Stimulated activated CD4-positive, alpha-beta T cell treated with anti-CD3 and anti-CD28 coated beads, Interleukin-4, amount 100 ng/mL, for 4 hours (primary cell): ENCODE measurements around the gene PCDH9.

Experiments used
- DNase-seq, 2 experiments: peaks; one replicate each; pipeline ENCODE4 v3.0.0-alpha.2; 2020

PCDH9 gene

DNA sequence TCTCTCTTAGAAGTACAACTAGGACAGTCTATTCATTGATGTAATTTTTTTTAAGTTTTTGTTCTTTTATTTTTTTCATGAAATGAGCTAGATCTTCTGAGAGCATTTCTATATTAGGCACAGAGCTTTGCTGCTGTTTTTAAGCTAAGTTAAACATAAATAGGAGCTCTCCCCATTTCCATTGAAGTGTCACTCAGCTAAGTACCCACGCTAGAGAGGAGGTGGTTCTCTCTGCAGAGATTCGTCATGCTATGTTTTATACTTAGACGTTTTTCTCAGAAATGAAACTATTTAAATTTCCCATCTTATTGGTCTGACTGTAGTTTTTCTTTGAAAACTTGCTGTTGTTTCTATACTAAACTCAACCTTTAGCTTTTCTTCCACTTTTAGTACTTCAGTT is 271.5 kb downstream of the PCDH9 start:
- no peak for DNase-seq

DNA sequence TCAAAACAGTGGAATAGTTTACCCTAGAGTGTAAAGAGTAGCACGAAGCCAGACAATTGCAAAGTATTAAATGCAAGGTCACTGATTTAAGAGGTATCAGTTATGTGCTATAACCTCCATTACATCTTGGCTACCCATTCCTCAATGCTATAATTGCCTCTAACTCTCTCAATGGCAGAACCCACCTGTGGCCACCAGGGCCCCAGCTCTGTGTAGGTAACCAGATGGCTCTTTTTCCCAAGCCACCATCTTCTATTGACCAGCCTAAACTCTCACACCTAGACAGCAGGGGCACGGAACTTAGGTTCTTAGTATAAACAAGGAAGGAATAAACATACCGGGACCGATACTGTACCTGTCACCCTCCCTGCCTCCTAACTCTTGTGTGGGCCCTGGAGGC is 277.6 kb downstream of the PCDH9 start:
- DNase-seq = no peak

DNA sequence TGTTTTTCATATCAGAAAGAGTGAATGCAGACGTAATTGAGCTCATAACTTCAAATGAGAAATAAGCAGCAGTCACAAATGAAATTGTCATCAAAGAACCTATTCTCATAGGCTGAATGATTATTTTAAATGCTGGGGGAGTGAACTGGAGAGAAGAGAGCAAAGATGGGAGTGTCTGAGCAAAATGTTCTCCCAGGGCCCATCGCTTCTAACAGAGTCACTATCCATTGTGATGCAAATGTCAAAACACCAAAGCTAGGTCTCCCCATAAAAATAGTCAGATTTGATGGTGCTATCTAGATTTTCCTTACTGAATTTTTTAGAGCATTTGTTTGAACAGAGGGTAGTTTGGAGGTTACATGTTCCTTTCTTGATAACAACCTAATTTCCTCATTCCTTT is 278.7 kb downstream of the PCDH9 start:
- DNase-seq = no peak

DNA sequence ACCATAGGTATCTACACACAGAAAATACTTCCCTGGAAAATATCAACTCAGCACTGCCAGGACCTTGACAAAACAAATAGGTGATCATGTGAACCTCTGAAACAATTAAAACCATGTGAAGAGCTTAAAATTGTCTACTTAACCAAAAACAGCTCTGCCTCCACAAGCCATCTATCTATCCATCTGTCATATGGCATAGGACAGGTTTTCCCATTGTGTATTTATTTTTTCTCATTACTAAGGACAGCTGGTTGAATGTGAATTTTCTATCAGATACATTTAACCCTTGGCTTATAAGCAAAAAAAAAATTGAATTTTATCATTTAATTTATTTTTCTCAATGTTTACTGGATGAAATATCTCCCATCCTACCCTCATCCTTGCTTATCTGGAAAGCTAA is 279.5 kb downstream of the PCDH9 start:
- DNase-seq = no peak

DNA sequence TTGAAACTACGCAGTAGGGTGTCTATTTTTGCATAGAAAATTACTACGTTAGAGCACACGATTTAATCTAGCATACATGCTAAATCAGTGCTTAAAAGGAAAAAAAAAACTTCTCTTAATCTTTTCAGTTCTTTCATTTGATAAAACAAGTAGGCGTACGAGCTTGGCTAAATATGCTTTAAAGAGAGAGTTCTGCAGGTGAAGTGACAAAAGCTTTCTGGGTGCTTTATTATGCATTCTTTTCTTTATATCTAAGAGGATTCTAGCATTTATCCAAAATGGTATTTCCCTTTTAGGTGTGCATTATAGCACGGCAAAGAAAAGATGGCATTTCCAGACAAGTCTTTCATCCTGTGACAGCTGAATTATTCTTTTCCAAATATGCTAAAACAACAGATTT is 281.2 kb downstream of the PCDH9 start:
- DNase-seq = no peak

DNA sequence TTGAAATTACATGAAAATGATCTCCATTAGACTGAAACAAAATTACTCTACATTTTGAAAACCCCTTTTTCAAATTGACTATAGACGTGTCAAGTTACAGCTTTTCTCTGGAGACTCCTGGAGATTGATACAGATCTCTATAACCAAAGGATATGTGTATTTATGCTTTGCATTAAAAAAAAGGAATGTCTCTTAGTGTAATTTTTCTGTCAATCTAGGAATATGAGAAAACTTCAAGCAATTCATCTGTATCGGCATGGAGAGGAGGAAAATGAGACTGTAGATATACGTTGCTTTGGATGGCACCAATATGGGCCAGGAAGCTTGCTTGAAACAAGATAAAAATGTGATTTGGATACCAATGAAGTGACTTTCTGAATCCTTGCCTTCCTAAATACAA is 286.6 kb downstream of the PCDH9 start:
- no peak for DNase-seq

DNA sequence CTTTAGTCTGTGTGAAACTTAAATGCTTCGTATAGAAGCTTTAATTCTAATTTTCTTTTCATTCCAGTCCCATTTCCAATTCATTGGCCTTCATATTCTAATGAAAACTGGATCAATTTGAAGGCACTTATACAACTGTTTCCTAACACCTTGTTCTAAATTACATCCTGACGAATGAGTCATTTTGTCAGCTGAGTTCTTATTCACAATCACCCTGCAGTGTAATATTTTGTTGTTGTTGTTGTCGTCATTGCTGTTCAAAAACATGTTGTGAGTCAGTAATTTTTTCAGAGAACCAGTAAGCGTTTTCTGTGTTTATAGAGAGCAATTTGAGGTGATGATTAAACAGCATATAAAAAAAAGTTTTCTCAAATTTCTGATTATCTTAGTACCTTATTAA is 290.0 kb downstream of the PCDH9 start:
- DNase-seq = no peak

DNA sequence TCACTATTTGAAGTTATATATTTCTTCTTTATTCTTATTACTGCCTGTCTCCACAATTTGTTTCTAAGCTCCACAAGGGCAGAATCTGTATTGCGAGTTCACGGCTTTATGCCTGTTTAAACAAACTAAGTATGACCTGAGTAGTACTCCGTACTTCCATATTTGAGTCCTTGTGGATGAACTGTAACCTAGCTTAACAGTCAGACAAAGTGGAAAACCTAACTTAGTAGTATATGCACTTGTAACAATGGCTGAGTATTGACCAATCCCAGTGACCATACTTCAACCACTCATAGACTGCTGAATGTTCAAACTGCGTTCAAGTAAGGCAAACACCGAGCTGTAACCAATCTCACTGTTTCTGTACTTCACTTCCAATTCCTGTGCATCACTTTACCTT is 292.7 kb downstream of the PCDH9 start:
- no peak for DNase-seq

DNA sequence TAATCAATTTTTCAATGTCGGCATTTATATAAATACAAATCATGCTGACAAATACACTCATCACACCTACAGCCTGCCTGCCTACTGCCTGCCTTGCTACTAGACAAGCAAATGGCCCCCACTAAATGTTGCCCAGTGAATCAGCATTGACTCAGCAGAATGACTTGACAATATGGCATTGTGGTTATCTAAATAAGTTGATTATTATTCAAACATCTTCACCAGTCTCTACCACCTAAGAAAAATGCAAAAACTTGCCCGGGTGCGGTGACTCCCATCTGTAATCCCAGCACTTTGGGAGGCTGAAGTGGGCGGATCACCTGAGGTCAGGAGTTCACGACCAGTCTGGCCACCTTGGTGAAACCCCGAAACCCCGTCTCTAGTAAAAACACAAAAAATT is 296.1 kb downstream of the PCDH9 start:
- DNase-seq = no peak

DNA sequence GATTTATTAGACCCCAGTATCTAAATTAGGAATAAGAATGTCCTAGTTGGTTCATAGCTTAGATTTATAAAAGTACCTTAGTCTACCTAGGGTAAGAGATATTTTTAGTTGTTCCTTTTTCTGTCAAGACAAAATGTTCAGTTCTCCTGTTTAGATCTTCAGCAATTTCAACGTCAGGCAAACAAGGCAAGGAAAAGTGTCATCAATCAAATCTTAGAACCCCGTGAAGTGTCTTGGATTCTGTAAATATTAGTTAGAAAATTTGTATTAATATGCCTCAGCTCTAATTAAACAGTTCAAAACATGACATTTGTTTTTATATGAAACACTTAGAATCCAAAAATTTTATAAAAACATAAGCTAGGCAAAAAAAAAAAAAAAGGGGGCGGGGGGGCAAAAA is 296.6 kb downstream of the PCDH9 start:
- DNase-seq = no peak

DNA sequence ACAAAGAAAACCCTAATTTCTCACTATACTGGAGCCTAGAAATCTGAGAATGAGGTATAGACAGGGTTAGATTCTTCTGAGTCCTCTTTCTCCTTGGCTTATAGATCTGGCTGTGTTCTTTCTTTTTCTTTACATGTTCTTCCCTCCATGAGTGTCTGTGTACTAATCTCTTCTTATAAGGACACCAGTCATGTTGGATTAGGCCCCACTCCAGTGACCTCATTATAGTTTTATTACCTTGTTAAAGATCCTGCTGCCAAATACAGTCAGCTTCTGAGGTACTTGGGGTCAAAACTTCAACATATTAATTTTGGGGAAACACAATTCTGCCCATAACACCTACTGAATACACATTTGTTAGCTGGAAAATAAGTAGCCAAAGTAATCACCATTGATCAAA is 302.6 kb downstream of the PCDH9 start:
- no peak for DNase-seq

DNA sequence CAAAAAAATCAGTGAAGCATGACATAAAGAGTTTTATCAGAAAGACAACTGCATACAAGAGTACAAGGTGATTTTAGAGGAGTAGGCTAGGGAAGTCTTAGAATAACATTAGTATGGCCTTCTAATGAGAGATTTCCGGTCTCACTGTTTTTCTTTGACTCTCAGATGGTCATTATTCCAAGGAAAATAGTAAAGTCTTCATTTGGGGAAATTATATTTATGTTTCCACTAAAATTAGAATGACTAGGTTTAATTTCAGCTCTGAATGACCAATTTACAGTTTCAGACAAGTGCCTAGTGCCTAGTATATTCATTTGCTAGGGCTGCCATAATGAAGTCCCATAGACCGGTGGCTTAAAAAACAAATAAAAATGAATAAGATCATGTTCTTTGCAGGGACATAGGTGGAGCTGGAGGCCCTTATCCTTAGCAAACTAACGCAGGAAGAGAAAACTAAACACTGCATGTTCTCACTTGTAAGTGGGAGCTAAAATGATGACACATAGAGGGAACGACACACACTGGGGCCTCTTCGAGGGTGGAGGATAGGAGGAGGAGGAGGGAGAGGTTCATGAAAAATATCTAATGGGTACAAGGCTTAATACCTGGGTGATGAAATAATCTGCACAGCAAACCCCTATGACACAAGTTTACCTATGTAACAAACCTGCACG is 303.1 kb downstream of the PCDH9 start:
- no peak for DNase-seq

DNA sequence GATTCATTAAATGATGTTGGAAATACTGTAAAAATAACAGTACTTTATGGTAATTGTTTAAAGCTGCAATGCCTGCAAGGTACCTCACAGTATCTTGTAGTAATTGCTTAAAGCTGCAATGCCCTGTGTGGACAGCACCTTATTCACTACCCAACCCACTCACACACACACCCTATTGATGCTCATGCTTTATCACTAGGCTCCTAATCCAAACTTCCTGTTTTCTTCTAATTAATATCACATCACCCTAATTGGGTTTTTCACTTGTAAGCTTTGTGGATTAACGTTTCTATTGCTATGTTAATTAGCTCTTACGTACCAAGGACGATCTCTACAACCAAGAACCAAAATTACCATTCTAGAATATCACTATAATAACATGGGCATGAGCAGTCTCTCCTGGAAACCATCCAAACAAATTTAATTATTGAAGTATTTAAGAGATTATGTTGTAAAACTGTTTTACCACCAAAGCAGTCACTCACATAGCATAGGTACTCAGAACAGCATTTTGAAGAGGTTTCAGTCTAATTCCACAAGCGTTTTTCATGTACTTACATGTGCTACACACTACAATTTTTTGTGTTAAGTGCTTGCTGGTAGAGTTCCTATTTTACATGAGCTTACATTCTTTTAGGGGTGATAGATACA is 303.8 kb downstream of the PCDH9 start:
- DNase-seq = no peak

DNA sequence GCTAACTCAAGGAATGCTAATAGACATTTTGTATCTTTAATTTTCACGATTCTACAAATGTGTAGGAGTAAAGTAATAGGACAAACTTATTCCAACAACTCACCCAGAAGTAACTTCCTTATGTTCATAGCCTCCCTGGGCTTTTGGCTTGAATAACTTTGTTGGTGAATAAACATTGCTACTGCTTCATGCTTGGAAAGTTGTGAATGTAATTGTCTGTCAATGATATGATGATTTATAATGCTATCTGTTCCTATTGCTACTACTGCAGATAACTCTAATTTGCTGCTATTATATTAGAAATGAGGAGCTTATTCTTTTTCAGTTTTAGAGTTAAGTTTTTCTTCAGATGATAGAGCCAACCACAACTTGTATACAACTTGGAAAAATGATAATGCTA is 307.7 kb downstream of the PCDH9 start:
- no peak for DNase-seq

DNA sequence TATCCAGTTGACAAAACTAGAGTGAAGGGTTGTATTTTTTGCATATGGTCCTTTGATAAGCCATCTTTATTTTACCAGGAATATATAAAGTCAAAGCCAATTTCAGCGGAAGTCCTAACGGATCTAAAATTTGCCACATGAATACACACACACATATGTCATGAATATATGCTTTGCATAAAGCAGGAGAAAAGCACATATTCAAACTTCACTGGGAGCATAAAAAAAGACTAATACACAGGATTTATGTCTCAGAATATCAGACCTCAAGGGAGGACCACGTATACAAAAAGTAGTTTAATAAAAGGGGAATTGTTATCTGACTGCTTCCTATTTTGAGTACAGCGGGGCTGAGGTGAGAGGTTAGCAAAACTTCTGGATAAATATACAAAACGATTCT is 308.7 kb downstream of the PCDH9 start:
- DNase-seq = no peak

DNA sequence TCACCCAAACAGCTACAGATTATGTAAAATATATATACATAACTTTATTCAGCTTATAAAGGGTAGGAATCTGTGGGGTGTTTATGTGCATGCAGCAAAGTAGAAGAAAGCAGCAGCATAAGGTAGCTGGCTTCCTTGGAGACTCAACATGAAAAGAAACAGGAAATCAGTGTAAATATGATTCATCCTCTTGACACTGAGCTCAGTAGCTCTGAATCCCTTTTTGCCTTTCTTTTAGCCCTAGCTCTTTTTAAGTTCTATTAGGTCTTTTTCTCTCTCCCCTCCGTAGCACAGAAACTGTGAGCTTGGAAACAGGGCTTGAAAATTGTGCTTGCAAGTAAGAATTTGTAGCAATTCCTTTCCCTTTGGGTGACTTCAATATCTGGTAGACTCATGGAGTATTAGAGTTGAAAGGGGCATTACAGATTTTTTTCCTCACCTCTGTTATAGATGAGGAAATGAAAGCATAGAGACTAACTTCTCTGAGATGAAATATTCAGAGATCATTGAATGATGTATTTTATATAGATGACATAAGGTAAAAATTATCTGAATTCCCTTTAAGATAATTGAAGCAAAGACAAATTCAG is 314.4 kb downstream of the PCDH9 start:
- no peak for DNase-seq

DNA sequence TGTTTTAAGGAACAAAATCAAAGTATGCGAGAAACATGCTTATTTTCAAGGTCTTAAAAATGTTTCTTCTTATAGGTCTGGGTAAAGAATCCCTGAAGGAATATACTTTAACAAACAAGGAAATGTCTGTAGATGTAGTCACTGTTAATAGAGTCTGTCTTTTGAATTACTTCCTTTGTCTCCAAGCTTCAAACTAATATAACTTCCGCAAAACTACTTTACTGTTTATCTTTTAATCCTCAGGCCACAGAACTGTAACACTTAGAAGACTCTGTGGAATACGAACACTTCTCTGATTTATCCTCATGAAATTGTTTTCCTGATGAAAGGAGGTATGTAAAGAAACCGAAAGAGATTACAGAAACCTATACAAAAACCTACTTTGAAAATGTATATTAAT is 316.0 kb downstream of the PCDH9 start:
- DNase-seq = no peak

DNA sequence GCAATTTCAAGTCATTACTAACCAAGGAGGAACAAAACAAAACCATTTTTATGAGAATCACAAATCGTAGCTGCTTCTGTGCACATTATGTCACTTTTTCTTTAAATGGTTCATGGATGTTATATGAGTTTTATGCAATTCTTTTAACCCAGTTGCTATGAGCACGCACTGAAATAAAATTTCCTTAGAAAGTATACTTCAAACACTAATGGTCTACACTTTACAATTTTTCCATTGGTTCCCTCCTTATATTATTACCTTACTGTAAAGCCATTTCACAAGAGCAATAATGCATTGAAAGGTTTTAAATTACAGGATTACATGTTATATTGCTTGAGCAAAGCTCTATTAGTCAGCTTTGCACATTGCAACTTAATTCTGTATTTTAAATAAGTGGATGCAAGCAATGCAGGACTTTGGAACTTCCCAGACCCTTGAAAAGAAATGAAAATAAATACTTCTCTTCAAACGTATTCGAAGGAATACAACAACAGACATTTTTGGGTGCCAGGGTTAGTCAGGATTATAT is 318.7 kb downstream of the PCDH9 start:
- no peak for DNase-seq

DNA sequence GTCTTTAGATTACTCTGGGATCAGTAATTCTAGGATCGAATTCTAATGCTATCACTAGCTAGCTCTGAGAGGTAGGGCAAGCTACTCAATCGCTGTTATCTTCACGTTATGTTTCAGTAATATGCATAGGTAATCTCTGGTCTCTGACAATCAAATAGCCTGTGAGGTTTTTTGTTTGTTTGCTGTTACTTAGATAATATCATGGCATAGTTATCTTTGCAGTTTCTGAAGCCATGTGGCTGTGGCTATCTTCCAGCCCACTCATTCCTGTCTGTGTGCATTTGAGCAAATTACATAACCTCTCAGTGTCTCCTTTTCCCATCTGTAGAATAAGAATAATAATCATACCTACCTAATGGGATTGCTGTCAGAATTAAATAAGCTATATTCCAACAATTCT is 330.2 kb downstream of the PCDH9 start:
- DNase-seq = no peak

DNA sequence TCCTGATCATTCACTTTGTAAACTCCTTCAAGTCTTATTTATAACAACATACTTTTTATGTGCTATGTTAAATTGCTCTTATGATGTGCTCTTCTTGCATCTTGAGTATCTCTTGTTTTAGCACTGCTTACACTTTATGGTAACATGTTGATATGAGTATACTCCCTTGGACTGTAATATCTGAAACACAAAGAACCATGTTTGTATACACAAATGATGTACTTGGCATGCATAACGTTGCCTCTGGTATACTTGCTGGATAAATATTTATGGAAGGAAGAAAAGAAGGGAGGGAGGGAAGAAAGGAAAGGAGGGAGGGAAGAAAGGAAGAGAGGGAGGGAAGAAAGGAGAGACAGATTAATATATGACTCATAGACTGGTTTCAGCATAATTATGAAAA is 333.2 kb downstream of the PCDH9 start:
- DNase-seq = no peak

DNA sequence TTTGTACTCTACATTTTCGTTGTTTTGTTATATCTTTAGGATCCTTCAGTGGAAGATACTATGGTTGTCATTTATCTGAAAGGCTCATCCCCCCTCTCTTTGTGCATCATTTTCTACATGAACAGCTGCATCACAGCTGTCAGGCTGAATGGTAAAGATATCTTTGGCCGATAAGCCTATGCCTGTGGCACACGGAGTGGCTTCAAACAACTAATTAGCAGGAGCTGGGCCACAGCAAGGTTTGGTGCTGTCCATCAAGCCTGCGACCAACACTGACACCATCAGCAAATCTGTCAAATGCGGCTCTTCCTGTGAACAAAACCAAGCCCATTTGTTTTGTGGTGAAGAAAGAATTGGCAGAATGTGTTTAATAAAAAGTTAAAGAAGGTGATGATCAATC is 334.4 kb downstream of the PCDH9 start:
- DNase-seq = no peak

DNA sequence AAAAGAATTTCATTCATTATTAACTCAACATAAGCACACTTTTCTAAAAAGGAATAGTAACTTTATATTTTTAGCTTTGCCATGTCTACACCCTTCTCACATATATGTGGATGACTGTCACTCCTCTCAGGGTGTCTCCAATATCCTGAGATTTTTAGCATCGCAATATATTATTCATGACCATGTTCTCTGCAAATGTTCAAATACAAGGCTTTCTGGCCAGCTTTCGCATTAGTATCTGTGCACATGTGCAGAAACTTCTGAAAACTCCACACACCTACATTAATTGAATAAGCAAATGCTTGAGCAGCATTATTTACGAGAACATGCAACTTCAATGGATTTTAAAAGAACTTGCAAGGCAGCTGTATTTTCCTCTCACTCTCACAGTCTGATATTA is 334.8 kb downstream of the PCDH9 start:
- DNase-seq = no peak

DNA sequence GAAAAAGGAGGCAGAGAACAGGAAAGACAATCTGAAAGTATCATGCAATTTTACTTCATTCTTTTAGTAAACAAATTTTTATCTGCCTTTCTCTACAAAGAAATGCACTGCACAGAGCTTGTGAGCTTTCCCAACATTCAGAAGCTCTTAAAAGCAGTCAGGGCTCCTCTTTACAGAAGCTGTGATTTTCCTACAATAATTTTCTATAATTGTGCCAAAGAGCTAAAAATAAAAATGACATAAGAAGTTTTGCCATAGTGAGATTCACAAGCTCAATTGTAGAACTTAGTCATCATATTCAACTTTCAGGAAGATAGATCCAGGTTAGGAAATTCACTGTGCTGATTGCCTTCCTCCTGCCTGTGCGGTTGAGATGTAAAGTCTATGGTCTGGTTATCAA is 341.4 kb downstream of the PCDH9 start:
- no peak for DNase-seq

DNA sequence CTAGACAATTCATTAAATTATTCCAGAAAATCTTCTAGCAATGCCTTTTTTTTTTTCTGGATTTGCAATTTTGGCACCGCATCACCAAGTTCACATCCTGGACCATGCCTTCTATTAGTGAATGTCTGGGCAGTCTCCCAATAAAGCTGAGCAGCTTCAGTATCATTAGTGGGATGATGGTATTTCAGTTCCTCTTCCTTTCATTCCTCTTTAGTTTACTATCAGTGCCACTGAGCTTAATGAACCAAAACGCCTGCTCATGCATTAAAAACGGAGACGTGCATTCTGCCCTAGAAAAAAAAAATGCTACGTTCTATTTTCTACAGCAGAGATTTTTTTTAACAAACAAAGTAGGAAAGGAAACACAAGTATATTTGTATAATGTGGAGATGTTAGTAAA is 343.0 kb downstream of the PCDH9 start:
- no peak for DNase-seq

DNA sequence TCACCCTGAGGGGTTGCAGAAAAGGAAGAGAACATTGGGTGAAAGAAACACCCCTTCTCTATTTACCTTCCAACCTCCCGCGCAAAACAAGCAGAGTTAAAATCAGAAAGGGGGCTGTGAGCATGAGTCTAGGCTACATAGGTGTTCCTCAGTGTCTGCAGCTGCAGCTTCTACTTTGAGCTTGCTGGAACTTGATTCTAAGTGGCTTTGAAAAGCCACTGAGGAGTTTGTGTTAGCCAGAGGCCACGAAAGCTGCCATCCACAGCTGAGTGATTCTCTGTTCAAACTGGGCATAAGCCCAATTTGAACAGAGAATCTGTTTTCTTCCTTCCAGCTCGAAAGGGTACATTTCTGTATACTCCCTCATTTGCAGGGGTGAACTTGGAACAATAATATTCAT is 343.9 kb downstream of the PCDH9 start:
- DNase-seq = no peak
